ENCODE data around the gene DPPA5. TPM values are rescaled to one million over a fixed set of nuclear protein-coding genes. Genes with fewer than 3 reads are reported as not detected.
"Not testable (repeated sequence)": the region's sequence is repeated elsewhere in the genome, so short reads cannot be mapped to it uniquely, and the experiment has no call there.

DPPA5 gene
- not detected for total RNA-seq
- long read RNA-seq = 0 reads

- ATAC-seq (no peak), DNase-seq (no peak)
- intact Hi-C loops (cut with DNase I, micrococcal nuclease) = no loop called here
These were observed at the start of gene DPPA5 for GRCh38 chr6:73353636-73354593. Gene DPPA5 (minus strand): TSS chr6:73354276. CDS start chr6:73354225, 51 bp downstream.

- DNase-seq (no peak), ATAC-seq (no peak)
- intact Hi-C loops (cut with DNase I, micrococcal nuclease) = no loop called here
These were observed 46.6 kb upstream of the DPPA5 start for GRCh38 chr6:73400656-73401055.

GRCh38 chr6:73395875-73396274 is 41.8 kb upstream of the DPPA5 start:
- intact Hi-C loops (cut with DNase I, micrococcal nuclease) = no loop called here

GRCh38 chr6:73394577-73395354 is 40.7 kb upstream of the DPPA5 start, which contains the start of gene DDX43:
Gene DDX43 (plus strand): TSS chr6:73394828. CDS start chr6:73394906, 78 bp downstream.
- ATAC-seq (no peak), DNase-seq (peak; percentile 44 to 54)
- intact Hi-C loops (cut with DNase I, micrococcal nuclease) = no loop called here

More at GRCh38 chr6:73395875-73396274, 41.8 kb upstream of the DPPA5 start:
- DNase-seq (no peak), ATAC-seq (no peak)

GRCh38 chr6:73393278-73393677 is 39.2 kb upstream of the DPPA5 start:
- ATAC-seq (no peak), DNase-seq (no peak)
- intact Hi-C loops (cut with DNase I, micrococcal nuclease) = no loop called here

- intact Hi-C loops (cut with DNase I, micrococcal nuclease); ATAC-seq; DNase-seq: not testable (repeated sequence)
These were observed 38.1 kb upstream of the DPPA5 start for GRCh38 chr6:73392188-73392587.

GRCh38 chr6:73391675-73392074 is 37.6 kb upstream of the DPPA5 start:
- intact Hi-C loops (cut with DNase I, micrococcal nuclease) = no loop called here
- no peak for DNase-seq
- no peak for ATAC-seq

- DNase-seq = no peak
- no peak for ATAC-seq
- intact Hi-C loops (cut with DNase I, micrococcal nuclease) = no loop called here
These were observed 35.8 kb upstream of the DPPA5 start for GRCh38 chr6:73389854-73390253.

GRCh38 chr6:73388800-73389512 is 34.9 kb upstream of the DPPA5 start:
- intact Hi-C loops (cut with DNase I, micrococcal nuclease) = no loop called here
- ATAC-seq = peak; percentile 78
- DNase-seq = peak; percentile 46 to 48

- ATAC-seq = peak; percentile 18
- intact Hi-C loops (cut with DNase I, micrococcal nuclease) = no loop called here
- no peak for DNase-seq
These were observed 34.3 kb upstream of the DPPA5 start for GRCh38 chr6:73388433-73388799.

GRCh38 chr6:73382462-73383113 is 28.5 kb upstream of the DPPA5 start:
- intact Hi-C loops (cut with DNase I, micrococcal nuclease) = no loop called here
- DNase-seq (no peak), ATAC-seq (no peak)

- DNase-seq; ATAC-seq; intact Hi-C loops (cut with DNase I, micrococcal nuclease): not testable (repeated sequence)
These were observed 27.5 kb upstream of the DPPA5 start for GRCh38 chr6:73381531-73381930.

- intact Hi-C loops (cut with DNase I, micrococcal nuclease) = no loop called here
- no peak for ATAC-seq
These were observed 23.1 kb upstream of the DPPA5 start for GRCh38 chr6:73377225-73377624.

GRCh38 chr6:73375216-73375615 is 21.1 kb upstream of the DPPA5 start:
- DNase-seq (no peak), ATAC-seq (no peak)
- intact Hi-C loops (cut with DNase I, micrococcal nuclease) = no loop called here

More at GRCh38 chr6:73377225-73377624, 23.1 kb upstream of the DPPA5 start:
- DNase-seq = no peak

GRCh38 chr6:73372516-73372915 is 18.4 kb upstream of the DPPA5 start:
- no peak for DNase-seq
- intact Hi-C loops (cut with DNase I, micrococcal nuclease) = no loop called here
- ATAC-seq = no peak

- ATAC-seq (no peak), DNase-seq (no peak)
- intact Hi-C loops (cut with DNase I, micrococcal nuclease) = no loop called here
These were observed 17.9 kb upstream of the DPPA5 start for GRCh38 chr6:73371984-73372383.

- DNase-seq = no peak
- no peak for ATAC-seq
- intact Hi-C loops (cut with DNase I, micrococcal nuclease) = no loop called here
These were observed 15.5 kb upstream of the DPPA5 start, which contains the start of gene OOEP for GRCh38 chr6:73369563-73369962. Gene OOEP (minus strand): TSS chr6:73369897. CDS start chr6:73369792, 105 bp downstream.

- ATAC-seq = no peak
- intact Hi-C loops (cut with DNase I, micrococcal nuclease) = no loop called here
- no peak for DNase-seq
These were observed 15.1 kb upstream of the DPPA5 start for GRCh38 chr6:73369157-73369556.

Measured in left colon (tissue), 2 donors.